NOMO-1 (cell line): ENCODE measurements around the gene BACH2.
"Not testable (repeated sequence)": the region's sequence is repeated elsewhere in the genome, so short reads cannot be mapped to it uniquely, and the experiment has no call there.

Source experiments
- DNase-seq, 2 experiments: peaks; one replicate each; lab custom pipeline; 2025; ENCODE audit not compliant: unreplicated experiment in 2 of 2; lab: John Stamatoyannopoulos, UW

BACH2 gene

DNA sequence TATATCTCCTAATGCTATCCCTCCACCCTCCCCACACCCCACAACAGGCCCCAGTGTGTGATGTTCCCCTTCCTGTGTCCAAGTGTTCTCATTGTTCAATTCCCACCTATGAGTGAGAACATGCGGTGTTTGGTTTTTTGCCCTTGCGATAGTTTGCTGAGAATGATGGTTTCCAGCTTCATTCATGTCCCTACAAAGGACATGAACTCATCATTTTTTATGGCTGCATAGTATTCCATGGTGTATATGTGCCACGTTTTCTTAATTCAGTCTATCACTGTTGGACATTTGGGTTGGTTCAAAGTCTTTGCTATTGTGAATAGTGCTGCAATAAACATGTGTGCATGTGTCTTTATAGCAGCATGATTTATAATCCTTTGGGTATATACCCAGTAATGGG, 163.0 kb downstream of the BACH2 start:
- DNase-seq = not testable (repeated sequence)

GRCh38 chr6:90131614-90132423, 164.8 kb downstream of the BACH2 start:
- DNase-seq = peak in 1 of 2 experiments; percentile 28

GRCh38 chr6:90131125-90131524, 165.5 kb downstream of the BACH2 start:
- no peak for DNase-seq

DNA sequence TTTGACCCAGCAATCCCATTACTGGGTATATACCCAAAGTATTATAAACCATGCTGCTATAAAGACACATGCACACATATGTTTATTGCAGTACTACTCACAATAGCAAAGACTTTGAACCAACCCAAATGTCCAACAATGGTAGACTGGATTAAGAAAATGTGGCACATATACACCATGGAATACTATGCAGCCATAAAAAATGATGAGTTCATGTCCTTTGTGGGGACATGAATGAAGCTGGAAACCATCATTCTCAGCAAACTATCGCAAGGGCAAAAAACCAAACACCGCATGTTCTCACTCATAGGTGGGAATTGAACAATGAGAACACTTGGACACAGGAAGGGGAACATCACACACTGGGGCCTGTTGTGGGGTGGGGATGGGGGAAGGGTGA, 168.0 kb downstream of the BACH2 start:
- not testable (repeated sequence) for DNase-seq

- DNase-seq = no peak
Observed at GRCh38 chr6:90127595-90127994, 169.0 kb downstream of the BACH2 start.

GRCh38 chr6:90126839-90127238, 169.8 kb downstream of the BACH2 start:
- DNase-seq = no peak

GRCh38 chr6:90126181-90126580, 170.5 kb downstream of the BACH2 start:
- no peak for DNase-seq

DNA sequence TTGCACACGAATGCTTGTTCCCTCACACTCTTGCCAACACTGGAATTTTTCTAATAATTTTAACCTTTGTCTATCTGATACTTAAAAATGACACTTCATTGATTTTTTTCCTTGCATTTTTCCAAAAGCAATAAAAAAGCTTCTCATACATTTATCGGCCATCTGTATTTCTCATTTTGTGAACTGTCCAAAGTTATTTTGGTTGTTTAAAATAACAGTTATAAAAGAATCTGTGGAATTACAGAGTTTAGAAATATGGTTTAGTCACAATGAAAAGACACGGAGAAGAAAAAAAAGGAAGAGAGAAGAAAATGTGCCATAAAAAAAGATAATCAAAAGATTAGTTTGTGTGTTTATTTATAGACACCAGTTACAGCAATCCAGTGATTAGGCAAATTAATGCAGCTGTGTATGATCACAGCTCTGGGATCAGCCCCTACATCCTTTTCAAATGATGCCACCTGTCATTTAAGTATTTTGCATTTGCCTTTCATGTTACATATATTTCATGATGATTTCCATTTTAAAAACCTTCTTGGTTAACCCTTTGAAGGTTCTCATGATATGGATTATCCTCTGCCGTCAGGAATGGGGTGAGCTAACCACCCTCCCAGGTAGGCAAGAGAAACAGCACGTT, 171.7 kb downstream of the BACH2 start:
- DNase-seq = no peak

- DNase-seq = peak; percentile 53 to 65
Observed at GRCh38 chr6:90123831-90124230, 172.8 kb downstream of the BACH2 start.

DNA sequence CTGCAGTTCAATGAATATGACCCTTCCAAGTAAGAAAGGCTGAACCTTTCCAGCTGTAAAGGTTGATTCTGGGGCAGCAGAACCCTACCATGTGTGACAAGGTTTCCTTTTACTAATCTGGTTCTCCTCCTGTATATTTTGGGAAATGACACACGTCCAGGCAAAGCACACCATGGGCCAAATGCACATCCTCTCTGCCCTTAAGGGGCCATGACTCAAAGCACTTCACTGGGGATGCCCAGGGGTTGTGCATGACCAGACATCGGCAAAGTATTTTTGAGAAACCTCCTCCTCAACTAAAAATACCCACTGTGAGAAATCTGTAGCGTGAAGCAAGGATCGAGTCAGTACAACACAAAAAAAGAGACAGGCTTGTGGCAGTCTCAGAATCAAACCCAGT, 174.7 kb downstream of the BACH2 start:
- no peak for DNase-seq

- DNase-seq = no peak
Observed at GRCh38 chr6:90120327-90120726, 176.3 kb downstream of the BACH2 start.

GRCh38 chr6:90119618-90120017, 177.0 kb downstream of the BACH2 start:
- DNase-seq = no peak

DNA sequence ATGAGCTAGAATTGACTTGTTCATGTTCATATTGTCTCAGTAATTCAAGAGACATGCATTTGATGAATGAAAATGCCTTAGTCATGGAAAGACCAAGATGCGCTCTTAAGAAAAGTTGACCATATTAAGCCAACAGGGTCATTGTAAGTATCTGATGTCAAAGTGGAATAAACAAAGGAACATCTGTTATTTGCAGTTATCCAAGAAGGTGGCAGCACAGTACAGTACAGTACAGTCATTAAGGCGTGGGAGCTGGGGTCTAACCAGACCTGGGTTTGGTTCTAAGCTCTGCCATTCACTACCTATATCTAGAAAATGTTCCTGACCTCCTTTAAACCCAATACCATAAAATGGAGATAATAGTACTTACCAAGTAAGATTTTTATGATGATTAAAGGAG, 178.1 kb downstream of the BACH2 start:
- DNase-seq = no peak

GRCh38 chr6:90118069-90118468, 178.6 kb downstream of the BACH2 start:
- DNase-seq = no peak

DNA sequence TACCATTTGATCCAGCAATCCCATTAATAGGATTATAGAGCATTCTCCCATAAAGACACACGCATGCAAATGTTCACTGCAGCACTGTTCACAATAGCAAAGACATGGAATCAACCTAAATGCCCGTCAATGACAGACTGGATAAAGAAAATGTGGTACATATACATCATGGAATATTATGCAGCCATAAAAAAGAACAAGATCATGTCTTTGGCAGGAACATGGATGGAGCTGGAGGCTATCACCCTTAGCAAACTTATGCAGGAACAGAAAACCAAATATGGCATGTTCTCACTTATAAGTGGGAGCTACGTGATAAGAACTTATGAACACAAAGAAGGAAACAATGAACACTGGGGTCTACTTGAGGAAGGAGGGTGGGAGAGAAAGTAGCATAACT, 180.5 kb downstream of the BACH2 start:
- not testable (repeated sequence) for DNase-seq

- DNase-seq = no peak
Observed at GRCh38 chr6:90113389-90113788, 183.3 kb downstream of the BACH2 start.

GRCh38 chr6:90111387-90111786, 185.3 kb downstream of the BACH2 start:
- DNase-seq = no peak

DNA sequence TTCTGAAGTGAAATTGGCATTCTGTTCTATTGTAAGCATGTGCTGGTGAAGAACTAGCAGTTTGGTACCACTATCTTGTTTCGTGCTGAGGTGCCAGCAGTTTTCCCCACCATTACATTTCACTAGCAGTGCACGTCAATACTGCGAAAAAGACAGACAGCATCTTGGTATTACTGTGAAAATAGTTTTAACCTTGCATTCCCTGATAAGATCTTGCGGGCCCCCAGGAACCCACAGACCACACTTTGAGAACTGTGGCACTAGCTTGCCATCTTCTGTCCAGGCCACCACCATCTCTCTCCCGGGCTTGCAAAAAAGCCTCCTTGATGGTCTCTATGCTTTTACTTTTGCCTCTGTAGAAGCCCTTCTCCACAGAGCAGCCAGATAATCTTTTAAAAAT, 185.7 kb downstream of the BACH2 start:
- DNase-seq = no peak

DNA sequence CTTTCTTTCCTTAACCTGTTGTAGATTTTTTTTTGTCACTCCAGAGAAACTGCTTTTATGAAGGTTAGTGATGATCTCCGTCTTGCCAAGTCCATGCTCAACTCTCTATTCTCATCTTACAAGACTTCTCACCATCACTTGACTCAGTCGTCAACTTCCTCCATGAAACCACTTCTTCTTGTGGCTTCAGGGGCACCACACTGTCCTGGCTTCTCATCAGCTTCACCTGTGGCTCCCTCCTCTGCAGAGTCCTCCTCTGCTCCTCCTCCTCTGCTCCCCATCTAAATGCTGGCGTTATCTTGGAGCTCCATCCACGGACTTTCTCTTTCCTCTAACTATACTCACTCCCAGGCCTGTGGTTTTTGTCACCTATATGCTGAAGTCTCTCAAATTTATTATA, 187.5 kb downstream of the BACH2 start:
- peak; percentile 6 to 31 for DNase-seq

DNA sequence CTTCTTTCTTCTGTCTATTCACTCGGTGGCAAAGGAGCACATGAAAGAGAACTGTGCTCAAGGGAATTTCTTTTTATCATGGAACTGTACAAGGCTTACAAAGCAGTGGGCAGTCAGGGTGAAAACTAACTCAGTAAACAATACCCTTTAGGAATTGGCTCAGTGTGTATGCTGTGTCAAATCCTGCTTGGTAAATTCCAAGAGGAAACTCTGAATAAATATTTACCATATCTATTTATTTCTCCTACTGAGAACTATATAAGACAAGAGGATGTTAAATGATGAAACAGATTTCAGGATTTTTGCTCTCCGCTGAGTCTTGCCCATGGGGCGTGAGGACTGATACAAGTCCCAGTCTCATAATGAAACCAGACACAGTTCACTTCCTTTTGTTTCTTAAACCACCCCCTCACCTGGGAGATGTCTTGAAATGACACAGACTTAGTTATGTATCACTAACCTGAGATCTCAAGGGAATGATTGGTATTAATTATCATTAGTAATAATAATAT, 188.8 kb downstream of the BACH2 start:
- DNase-seq = no peak

GRCh38 chr6:90107371-90107770, 189.3 kb downstream of the BACH2 start:
- no peak for DNase-seq

GRCh38 chr6:90106449-90106848, 190.2 kb downstream of the BACH2 start:
- peak in 1 of 2 experiments; percentile 38 for DNase-seq
